HEK293 (cell line): Measurements from ENCODE around the gene RHEX.

Source experiments
- CTCF ChIA-PET: fragments of 350-600 bp; formaldehyde crosslinking; extraction: SDS; loops from one replicate; lab custom pipeline; 2021; ENCODE audit warnings: antibody characterized with exemption; lab: Yijun Ruan, JAX
- POLR2A ChIA-PET: fragments of 300-600 bp; formaldehyde crosslinking; extraction: SDS; loops from one replicate; lab custom pipeline; 2020; ENCODE audit warnings: antibody characterized with exemption, inconsistent platforms; lab: Yijun Ruan, JAX
- H3K27ac ChIP-seq: fragments of 200-500 bp; sonication (Bioruptor generic); 2 replicates; pipeline ENCODE4 v1.5.1; 2014; ENCODE audit warnings: low read depth, low read length, control low read depth, inconsistent platforms; ENCODE audit errors: extremely low read depth
- H3K36me3 ChIP-seq, 2 experiments: fragments of 200-500 bp in 1 of 2; sonication (Bioruptor generic) in 1 of 2; 1 replicate in 1 of 2; 2 replicates in 1 of 2; pipeline ENCODE4 v1.5.1; 2014 to 2017; ENCODE audit warnings: inconsistent platforms in 2 of 2, low read length in 2 of 2; ENCODE audit not compliant: control insufficient read depth in 2 of 2, insufficient read depth in 1 of 2
- H3K4me1 ChIP-seq: fragments of 200-500 bp; sonication (Bioruptor generic); 2 replicates; pipeline ENCODE4 v1.5.1; 2014; ENCODE audit warnings: mild to moderate bottlenecking, low read length, inconsistent platforms; ENCODE audit not compliant: control insufficient read depth, insufficient read depth
- H3K4me3 ChIP-seq: 2 replicates; pipeline ENCODE4 v1.5.1; 2011; ENCODE audit warnings: low read depth, mild to moderate bottlenecking, control low read depth, low read length, moderate library complexity
- H3K9me3 ChIP-seq: fragments of 200-500 bp; sonication (Bioruptor generic); 2 replicates; pipeline ENCODE4 v1.5.1; 2014; ENCODE audit warnings: low read depth, low read length, inconsistent platforms; ENCODE audit not compliant: control insufficient read depth, insufficient read depth
- HOXA7 ChIP-seq: sonication (generic); formaldehyde crosslinking; IDR thresholded peaks from 2 replicates; pipeline ENCODE4 v1.8.1; 2022; ENCODE audit warnings: missing genetic modification reagents, borderline replicate concordance
- KLF10 ChIP-seq: fragments of 450-650 bp; IDR thresholded peaks from 2 replicates; pipeline ENCODE4 v1.5.1; 2018; ENCODE audit warnings: missing biosample characterization, mild to moderate bottlenecking, missing genetic modification characterization
- OSR2 ChIP-seq: fragments of 450-650 bp; formaldehyde crosslinking; IDR thresholded peaks from 2 replicates; pipeline ENCODE4 v1.5.1; 2016; ENCODE audit warnings: missing biosample characterization, missing genetic modification characterization
- SCRT2 ChIP-seq: fragments of 450-650 bp; formaldehyde crosslinking; IDR thresholded peaks from 2 replicates; pipeline ENCODE4 v1.5.1; 2016; ENCODE audit warnings: missing biosample characterization, missing genetic modification characterization
- SP3 ChIP-seq: fragments of 450-650 bp; formaldehyde crosslinking; IDR thresholded peaks from 2 replicates; pipeline ENCODE4 v1.5.1; 2016; ENCODE audit warnings: missing biosample characterization, missing genetic modification characterization
- ZFP69B ChIP-seq: fragments of 450-650 bp; formaldehyde crosslinking; IDR thresholded peaks from 2 replicates; pipeline ENCODE4 v1.5.1; 2016; ENCODE audit warnings: missing biosample characterization, missing genetic modification characterization
- ZNF112 ChIP-seq: fragments of 450-650 bp; formaldehyde crosslinking; IDR thresholded peaks from 2 replicates; pipeline ENCODE4 v1.5.0; 2017; ENCODE audit warnings: missing biosample characterization, missing genetic modification characterization
- ZNF169 ChIP-seq: fragments of 450-650 bp; formaldehyde crosslinking; IDR thresholded peaks from 2 replicates; pipeline ENCODE4 v1.5.1; 2016; ENCODE audit warnings: missing biosample characterization, missing genetic modification characterization
- ZNF221 ChIP-seq: fragments of 450-650 bp; formaldehyde crosslinking; IDR thresholded peaks from 2 replicates; pipeline ENCODE4 v1.5.1; 2017; ENCODE audit warnings: missing biosample characterization, missing genetic modification characterization, borderline replicate concordance
- ZNF324 ChIP-seq: fragments of 450-650 bp; formaldehyde crosslinking; IDR thresholded peaks from 2 replicates; pipeline ENCODE4 v1.5.1; 2016; ENCODE audit warnings: missing biosample characterization, missing genetic modification characterization
- ZNF473 ChIP-seq: fragments of 450-650 bp; formaldehyde crosslinking; IDR thresholded peaks from 2 replicates; pipeline ENCODE4 v1.5.1; 2017; ENCODE audit warnings: missing biosample characterization, missing genetic modification characterization
- ZNF48 ChIP-seq: fragments of 450-650 bp; formaldehyde crosslinking; IDR thresholded peaks from 2 replicates; pipeline ENCODE4 v1.5.1; 2016; ENCODE audit warnings: missing biosample characterization, missing genetic modification characterization
- ZNF513 ChIP-seq: fragments of 450-650 bp; IDR thresholded peaks from 2 replicates; pipeline ENCODE4 v1.5.1; 2018; ENCODE audit warnings: missing biosample characterization, missing genetic modification characterization
- ZNF585B ChIP-seq: fragments of 450-650 bp; formaldehyde crosslinking; IDR thresholded peaks from 2 replicates; pipeline ENCODE4 v1.5.1; 2016; ENCODE audit warnings: missing biosample characterization, missing genetic modification characterization
- ZNF600 ChIP-seq: fragments of 450-650 bp; formaldehyde crosslinking; IDR thresholded peaks from 2 replicates; pipeline ENCODE4 v1.5.1; 2016; ENCODE audit warnings: missing biosample characterization, missing genetic modification characterization
- ZNF704 ChIP-seq: fragments of 450-650 bp; formaldehyde crosslinking; IDR thresholded peaks from 2 replicates; pipeline ENCODE4 v1.5.1; 2016; ENCODE audit warnings: missing biosample characterization, missing genetic modification characterization
- ZNF792 ChIP-seq: fragments of 450-650 bp; formaldehyde crosslinking; IDR thresholded peaks from 2 replicates; pipeline ENCODE4 v1.5.1; 2016; ENCODE audit warnings: missing biosample characterization, missing genetic modification characterization
- ZSCAN5A ChIP-seq: fragments of 450-650 bp; formaldehyde crosslinking; IDR thresholded peaks from 2 replicates; pipeline ENCODE4 v1.5.1; 2016; ENCODE audit warnings: missing biosample characterization, missing genetic modification characterization
- TF ChIP-seq, protein P1 (sequence below): fragments of 450-650 bp; formaldehyde crosslinking; IDR thresholded peaks from 2 replicates; pipeline ENCODE4; 2016; ENCODE audit warnings: missing biosample characterization, missing genetic modification characterization

RHEX gene

GRCh38 chr1:206080026-206080820, 27.2 kb downstream of the RHEX start:
- no peaks in the 10 kb centered on the region for H3K4me1 ChIP-seq
- CTCF ChIA-PET: interaction anchor here (0.6 to 1.8 kb wide), 4 partner anchors 49 to 423 kb away, joined by 3 to 5 read pairs (median 4); no protein-coding TSS in a partner anchor

DNA sequence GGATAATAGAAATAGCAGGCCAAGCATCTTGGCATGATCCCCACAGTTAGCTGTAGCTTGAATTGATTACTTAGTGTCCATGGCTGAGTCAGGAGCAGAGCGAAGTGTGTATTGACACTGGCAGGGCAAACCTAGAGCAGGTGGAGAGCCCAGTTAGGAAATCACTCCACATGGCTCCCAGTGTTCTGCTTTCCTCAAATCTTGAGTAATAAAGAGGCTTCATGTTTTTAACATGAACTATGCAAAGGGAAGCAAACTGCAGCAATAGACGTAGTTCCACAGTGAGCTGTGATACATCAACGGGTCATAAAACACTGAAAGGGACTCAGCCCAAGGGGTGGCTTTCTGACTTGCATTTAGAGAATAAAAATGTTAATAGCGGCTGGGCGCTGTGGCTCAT, 28.9 kb downstream of the RHEX start:
- Histone ChIP-seq H3K9me3 (no peaks in the 10 kb centered on the region), H3K4me3 (no peak overlapping the region), H3K4me1 (no peaks in the 10 kb centered on the region), H3K27ac (no peak overlapping the region), H3K36me3 (no peaks in the 10 kb centered on the region)
- POLR2A ChIA-PET: no interaction called here
- CTCF ChIA-PET: interaction anchor here (0.9 to 1.6 kb wide), 2 partner anchors 51 to 370 kb away, joined by 4 to 5 read pairs; no protein-coding TSS in a partner anchor
- TF ChIP-seq ZNF324 (tag by site-specific recombination): no peak
- no peak for TF ChIP-seq ZNF473 (tag by site-specific recombination)
- TF ChIP-seq ZNF513: no peak
- TF ChIP-seq ZNF704 (tag by site-specific recombination): no peak
- TF ChIP-seq, protein P1, sequence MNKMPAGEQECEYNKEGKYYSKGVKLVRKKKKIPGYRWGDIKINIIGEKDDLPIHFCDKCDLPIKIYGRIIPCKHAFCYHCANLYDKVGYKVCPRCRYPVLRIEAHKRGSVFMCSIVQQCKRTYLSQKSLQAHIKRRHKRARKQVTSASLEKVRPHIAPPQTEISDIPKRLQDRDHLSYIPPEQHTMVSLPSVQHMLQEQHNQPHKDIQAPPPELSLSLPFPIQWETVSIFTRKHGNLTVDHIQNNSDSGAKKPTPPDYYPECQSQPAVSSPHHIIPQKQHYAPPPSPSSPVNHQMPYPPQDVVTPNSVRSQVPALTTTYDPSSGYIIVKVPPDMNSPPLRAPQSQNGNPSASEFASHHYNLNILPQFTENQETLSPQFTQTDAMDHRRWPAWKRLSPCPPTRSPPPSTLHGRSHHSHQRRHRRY (tag by site-specific recombination): no peak
- TF ChIP-seq KLF10 (tag by site-specific recombination): no peak
- TF ChIP-seq ZNF585B (tag by site-specific recombination): no peak
- TF ChIP-seq ZNF169 (tag by site-specific recombination): no peak
- no peak for TF ChIP-seq SCRT2
- TF ChIP-seq ZSCAN5A (tag by site-specific recombination): no peak

More at GRCh38 chr1:206080026-206080820, 27.2 kb downstream of the RHEX start:
- H3K36me3 ChIP-seq: no peaks in the 10 kb centered on the region
- POLR2A ChIA-PET: no interaction called here
- H3K9me3 ChIP-seq: no peaks in the 10 kb centered on the region
- TF ChIP-seq ZNF221 (no peak), SP3 (tag by site-specific recombination) (no peak), ZNF112 (tag by site-specific recombination) (no peak), ZFP69B (tag by site-specific recombination) (no peak), OSR2 (no peak), HOXA7 (CRISPR knock-in tag) (no peak), ZNF600 (tag by site-specific recombination) (no peak), ZNF48 (tag by site-specific recombination) (no peak), ZNF792 (tag by site-specific recombination) (no peak)
- H3K27ac ChIP-seq: no peak overlapping the region
- H3K4me3 ChIP-seq: no peak overlapping the region
